GM21717 (cell line): Measurements from ENCODE around the gene DDRGK1.

Experiments
- ATAC-seq: cut with Tn5 transposase; IDR thresholded peaks from one replicate; pipeline ENCODE4 v1.9.1; 2021; ENCODE audit warnings: mild to moderate bottlenecking, moderate library complexity; ENCODE audit not compliant: unreplicated experiment

Gene DDRGK1

GRCh38 chr20:3237011-3237957 lies 32.8 kb upstream of the DDRGK1 start:
- ATAC-seq, result no peak

DNA sequence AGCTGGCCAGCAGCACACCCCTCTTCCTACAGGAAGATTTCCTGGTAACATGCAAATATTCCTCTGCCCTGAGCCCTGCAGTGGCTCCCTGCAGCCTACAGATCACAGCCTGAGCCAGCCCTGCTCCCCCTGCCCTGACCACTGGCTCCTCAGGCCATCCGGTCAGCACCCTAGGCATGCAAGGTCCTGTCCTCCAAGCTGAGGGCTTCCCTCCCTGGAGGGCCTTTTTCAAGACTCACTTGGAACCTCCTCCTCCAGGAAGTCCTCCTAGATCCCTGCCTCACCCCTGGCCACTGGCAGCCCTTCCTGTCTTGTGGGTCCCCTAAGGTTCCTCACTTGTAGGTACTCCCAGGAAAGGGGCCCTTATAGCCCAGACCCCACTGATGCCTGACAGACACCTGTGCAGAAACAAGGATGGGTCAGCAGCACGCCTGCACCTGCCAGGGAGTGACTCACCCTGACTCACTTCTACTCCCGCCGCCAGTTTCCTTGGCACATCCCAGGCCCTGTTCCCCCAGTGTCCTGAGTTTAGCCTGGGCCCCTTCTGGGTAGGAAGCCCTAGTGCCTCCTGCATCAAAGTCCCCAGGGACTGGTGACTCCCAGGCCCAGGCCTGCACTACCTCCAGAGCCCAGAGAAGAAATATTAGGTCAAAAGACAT lies 31.3 kb upstream of the DDRGK1 start:
- ATAC-seq, result no peak

- no peak for ATAC-seq
These were observed 29.6 kb upstream of the DDRGK1 start for GRCh38 chr20:3233991-3234498.

DNA sequence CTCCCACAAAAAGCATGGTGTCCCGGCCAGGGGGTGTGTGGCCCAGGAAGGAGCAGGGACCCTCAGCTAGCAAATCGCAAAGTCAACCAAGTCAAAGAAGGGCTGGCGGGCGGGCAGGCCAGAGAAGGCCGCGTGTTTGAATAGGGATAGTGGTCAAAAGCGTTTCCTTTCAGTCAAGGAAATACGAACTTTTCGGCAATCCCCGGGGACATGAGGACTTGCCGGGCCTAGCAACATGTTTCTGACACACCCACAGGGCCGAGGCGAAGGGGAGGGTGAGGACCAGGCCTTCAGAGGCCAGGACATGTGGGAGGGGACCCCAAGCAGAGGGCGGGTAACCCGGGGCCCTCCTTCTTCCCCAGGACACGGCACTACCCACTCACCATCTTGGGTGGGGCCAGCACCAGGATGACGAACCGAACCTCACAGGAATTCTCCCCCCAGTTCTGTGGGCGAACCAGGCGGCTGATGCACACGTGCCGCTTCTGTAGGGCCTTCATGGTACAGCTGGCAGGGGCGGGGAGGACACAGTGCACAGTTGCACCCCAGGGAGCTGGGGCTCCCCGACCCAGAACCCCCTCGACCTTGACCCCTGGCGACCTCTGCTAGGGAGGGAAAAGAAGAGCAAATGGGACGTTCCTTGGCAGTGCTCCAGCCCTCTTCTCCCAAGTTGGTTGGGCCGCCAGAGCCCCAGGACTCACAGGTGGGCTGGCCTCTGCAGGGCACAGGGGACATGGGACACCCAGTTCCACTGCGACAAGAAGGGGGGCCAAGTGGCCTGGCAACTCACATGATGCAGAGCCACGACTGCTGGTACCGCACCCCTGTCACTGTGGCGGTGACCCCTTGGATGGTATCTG lies 28.9 kb upstream of the DDRGK1 start:
- ATAC-seq, result no peak

DNA sequence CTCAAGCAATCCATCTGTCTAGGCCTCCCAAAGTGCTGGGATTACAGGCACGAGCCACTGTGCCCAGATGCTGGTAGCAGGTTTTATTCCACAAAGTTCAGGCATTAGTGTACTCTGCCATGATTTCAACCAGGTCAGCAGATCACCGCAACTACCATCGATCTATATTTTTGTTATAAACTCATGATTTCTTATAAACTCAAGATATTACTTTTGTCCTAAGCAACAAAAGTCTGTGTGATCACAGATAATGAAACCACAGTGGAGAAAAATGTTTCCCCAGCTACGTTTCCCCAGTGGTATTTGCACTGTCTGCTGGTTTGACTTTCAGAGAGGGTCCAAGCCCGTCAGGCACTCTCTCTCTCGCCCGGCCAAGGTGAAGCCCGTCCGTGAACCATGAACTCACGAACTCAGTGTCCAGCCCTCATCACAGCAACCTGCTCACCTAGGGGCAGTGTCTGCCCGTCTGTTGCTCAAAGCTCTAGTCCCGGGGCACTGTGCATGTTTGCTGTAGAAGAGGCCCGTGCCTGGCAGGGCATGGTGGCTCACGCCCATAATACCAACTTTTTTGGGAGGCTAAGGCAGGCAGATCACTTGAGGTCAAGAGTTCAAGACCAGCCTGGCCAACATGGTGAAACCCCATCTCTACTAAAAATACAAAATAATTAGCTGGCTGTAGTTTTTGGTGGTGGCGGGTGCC lies 27.6 kb upstream of the DDRGK1 start:
- ATAC-seq, result no peak

DNA sequence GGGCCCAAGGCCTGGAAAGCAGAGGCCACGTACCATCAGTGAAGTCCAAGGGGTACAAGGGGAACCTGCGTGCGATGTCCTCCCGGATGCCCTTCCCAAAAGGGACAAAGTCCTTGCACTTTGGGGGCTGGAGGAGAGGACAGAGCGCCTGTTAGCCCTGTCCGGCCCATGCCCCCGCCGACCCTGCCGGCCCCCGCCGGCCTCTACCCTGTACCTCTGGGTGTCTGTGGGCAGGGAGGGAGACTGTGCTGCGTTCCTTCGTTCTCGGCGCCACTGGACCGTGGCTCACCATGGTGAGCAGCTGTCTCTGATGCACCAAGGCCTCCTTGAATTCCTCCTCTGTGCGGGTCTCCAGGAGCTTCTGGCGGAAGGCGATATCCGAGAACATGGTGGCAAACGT lies 26.6 kb upstream of the DDRGK1 start:
- no peak for ATAC-seq

DNA sequence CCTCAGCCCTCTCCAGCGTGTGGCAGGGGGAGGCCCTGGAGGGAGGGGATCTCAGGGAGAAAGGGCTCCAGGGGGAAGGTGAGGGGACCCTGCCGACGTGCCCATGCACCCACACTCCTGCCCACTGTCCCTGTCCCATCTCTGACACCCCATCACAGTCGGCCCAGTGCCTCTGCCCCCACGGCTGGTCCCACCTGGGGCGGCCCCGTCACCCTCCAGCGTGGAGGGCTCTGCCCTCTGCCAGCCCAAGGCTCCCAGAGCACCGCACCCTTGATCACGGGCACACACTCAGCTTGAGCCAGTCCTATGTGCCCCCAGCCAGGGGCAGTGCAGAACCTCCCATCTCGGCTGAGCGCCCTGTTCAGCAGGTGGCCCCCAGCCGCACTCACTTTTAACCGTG lies 25.3 kb upstream of the DDRGK1 start:
- ATAC-seq, result no peak

GRCh38 chr20:3229158-3229557 lies 24.7 kb upstream of the DDRGK1 start:
- no peak for ATAC-seq

- ATAC-seq, result no peak
These were observed 24.2 kb upstream of the DDRGK1 start for GRCh38 chr20:3228750-3229032.

GRCh38 chr20:3227936-3228749 lies 23.7 kb upstream of the DDRGK1 start:
- ATAC-seq, result no peak

DNA sequence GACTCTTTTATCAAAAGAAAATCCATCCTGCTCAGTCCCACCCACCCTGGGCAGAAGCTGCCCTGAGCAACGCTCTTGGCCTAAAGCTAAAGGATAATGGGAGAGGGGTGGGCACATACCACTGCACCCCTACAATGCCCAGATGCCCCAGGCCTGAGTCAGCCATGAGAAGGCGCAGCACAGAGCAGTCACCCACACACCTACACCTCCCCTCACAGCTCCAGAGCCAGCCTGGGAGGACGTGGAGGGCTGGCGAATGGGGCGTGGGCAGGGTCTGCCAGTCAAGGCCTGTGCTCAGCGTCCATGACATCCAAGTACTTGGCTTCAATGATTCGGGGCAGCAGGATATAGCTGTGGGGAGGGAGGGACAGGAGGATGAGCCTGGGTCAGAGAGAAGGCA lies 23.0 kb upstream of the DDRGK1 start:
- ATAC-seq, result no peak

DNA sequence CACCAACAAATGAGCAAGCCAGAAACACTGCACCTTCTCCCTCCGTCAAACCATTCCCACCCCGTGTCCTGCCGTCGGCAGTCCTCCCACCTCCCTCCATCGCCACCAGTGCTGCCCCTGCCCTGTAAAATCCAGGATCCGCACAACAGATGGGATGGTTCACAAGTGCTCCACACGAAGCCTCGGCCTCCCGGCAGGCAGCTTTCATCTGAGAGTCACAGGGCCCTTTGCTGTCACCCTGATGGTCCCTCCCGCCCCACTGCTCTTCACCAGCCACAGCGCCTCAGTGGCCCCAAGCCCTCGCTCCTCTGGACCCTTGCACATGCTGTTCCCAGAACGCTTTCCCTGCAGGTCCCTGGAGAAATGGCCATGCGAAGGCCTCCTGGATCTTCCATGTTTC lies 22.4 kb upstream of the DDRGK1 start:
- ATAC-seq, result no peak

GRCh38 chr20:3226093-3226492 lies 21.6 kb upstream of the DDRGK1 start:
- ATAC-seq, result no peak

- ATAC-seq, result no peak
These were observed 20.4 kb upstream of the DDRGK1 start for GRCh38 chr20:3224681-3225421.

DNA sequence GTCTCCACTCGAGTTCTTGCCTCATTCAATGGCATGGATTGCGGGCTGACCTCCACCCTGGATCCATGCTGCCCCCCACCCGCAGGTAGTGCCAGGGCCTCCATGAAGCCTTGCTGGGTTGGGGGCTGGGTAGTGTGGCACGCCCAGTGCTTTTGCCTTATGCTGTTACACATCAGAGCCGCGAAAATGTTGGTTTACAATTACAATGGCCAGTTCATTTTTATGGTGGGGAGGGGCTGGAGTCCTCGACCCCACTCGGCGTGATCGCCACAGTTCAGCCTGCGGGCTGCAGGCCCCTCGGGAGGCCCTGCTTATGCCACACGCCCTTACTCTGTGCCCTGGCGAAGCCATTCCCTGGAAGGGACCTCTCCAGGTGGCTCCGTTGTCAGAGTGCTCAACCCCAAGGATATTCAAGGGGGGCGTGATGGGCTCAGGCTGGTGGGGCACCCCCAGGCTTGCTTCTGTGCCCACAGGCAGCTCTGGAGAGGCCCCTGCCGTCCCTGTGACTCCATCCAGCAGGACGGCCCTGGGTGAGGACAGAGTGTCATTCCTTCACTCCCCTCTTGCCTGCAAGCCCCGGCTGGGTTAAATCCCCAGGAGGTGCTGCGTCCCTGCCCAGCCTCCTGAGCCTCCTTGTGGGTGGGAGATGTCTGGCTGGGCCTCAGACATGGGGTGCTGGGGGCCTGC lies 19.7 kb upstream of the DDRGK1 start:
- ATAC-seq, result no peak

DNA sequence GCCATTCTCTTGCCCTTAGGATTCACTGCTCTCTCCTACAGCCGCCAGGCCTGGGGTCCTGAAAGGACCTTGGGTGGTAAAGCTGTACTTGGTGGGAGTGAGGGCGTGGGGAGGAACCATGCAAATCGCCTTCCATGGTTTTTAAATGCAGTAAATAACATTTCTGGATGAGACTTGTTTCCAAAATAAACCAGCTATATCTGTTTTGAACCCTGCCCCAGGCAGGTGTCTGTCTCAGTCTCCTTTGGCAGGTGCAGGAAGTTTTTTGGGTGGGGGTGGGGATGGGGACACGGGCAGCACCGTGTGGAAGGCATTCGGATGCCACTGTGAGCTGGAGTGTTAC lies 19.1 kb upstream of the DDRGK1 start:
- ATAC-seq, result no peak

DNA sequence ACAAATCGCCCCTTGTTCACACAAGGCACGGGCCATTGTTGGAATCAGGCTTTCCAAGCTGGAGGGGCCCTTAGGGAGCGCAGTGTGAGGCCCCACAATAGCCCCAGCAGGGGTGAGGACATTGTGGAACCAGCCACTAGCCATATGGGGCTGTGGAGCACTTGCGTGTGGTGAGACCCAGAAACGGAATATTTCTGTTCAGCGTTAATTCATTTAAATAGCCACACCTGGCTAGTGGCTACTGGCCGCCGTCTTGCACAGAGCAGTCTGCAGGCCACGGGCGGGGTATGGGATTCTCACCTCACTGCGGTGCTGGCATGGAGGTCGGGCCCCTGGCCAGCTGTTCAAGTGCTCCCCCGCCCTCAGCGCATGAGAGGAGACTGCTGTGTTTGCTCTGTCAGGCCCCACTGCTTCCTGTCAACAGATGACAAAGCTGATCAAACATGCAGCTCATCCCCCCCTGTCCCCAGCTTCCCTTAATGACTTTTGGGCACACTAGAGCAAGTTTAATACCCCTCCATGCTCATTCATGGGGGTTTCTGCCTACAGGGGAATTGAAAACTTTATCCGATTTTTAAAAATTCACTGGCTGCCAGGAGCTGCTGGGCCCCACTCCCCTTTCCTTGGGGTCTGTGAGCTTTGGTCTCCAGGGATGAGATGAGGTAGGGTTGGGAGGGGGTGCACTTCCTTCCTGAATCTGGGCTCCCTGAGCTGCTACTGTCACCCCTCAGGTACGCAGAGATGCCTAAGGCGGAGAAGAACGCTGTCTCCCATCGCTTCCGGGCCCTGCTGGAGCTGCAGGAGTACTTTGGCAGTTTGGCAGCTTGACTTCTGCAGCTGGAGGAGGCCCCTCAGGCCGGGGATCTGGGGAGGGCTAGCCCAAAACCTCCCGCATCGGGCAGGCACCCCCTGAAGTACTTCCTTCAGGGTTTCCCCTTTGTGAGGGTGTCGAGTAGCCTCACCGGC lies 18.4 kb upstream of the DDRGK1 start:
- no peak for ATAC-seq
